HepG2 (cell line): ENCODE data around the gene IFRD1. TPM values are rescaled to one million over a fixed set of nuclear protein-coding genes. Genes with fewer than 3 reads are reported as not detected.
A peak's percentile ranks its signal among the peaks of the same experiment; 100 is the strongest.

ENCODE experiments used
- ATAC-seq: fragments of 200-7000 bp; cut with Tn5 transposase; 3 replicates; pipeline ENCODE4 v1.9.1; 2020; ENCODE audit warnings: mild to moderate bottlenecking, moderate library complexity
- BruUV-seq: library from RNA; stranded (reverse); fragments of 400-500 nt; replicated peaks from 2 replicates; lab custom pipeline; 2021; lab: Mats Ljungman, UMichigan
- CTCF ChIA-PET: fragments of 300-600 bp; formaldehyde crosslinking; extraction: SDS; loops from one replicate; lab custom pipeline; 2021; ENCODE audit warnings: low total read pairs, inconsistent platforms, low intra/inter-chr PET ratio; lab: Yijun Ruan, JAX
- POLR2A ChIA-PET: fragments of 350-600 bp; sonication (Branson Sonifier 250); formaldehyde crosslinking; loops from one replicate; lab custom pipeline; 2020; ENCODE audit warnings: antibody characterized with exemption, inconsistent platforms; lab: Yijun Ruan, JAX
- DNase-seq: peaks from one replicate; pipeline ENCODE4 v3.0.0-alpha.2; 2015; ENCODE audit warnings: low spot score
- FAIRE-seq: peaks from 3 replicates; lab custom pipeline; 2011; peaks lifted over from hg19 to GRCh38; lab: Jason Lieb, UNC
- H2AFZ ChIP-seq: one replicate; pipeline ENCODE4 v1.6.1; 2011; ENCODE audit warnings: low read length, inconsistent platforms
- H3K27ac ChIP-seq: fragments of 300-600 bp; 3 replicates; pipeline ENCODE4 v1.8.0; 2011; ENCODE audit warnings: mixed run types, mild to moderate bottlenecking, mixed read lengths, low read length, inconsistent platforms; ENCODE audit not compliant: insufficient read depth; ENCODE audit errors: extremely low read length
- H3K27me3 ChIP-seq, 2 experiments: fragments of 200-600 bp in 1 of 2; 2 replicates in 1 of 2; 3 replicates in 1 of 2; pipeline versions ENCODE4 v1.6.0 to v1.8.0; 2011; ENCODE audit warnings: low read length in 2 of 2, mild to moderate bottlenecking in 2 of 2, moderate library complexity in 2 of 2, inconsistent platforms in 1 of 2; ENCODE audit not compliant: insufficient read depth in 2 of 2, control insufficient read depth in 1 of 2
- H3K36me3 ChIP-seq, 2 experiments: fragments of 200-600 bp in 1 of 2; replicated peaks in 1 of 2; 2 replicates in 1 of 2; 3 replicates in 1 of 2; pipeline versions ENCODE4 v1.5.1 to v1.8.0; 2011; ENCODE audit warnings: low read length in 2 of 2, inconsistent platforms in 1 of 2; ENCODE audit not compliant: insufficient read depth in 2 of 2, control insufficient read depth in 1 of 2
- H3K4me1 ChIP-seq: 2 replicates; pipeline ENCODE4 v1.5.1; 2012; ENCODE audit warnings: low read length, inconsistent platforms; ENCODE audit not compliant: insufficient read depth
- H3K4me2 ChIP-seq: 2 replicates; pipeline ENCODE4 v1.6.0; 2011; ENCODE audit warnings: low read depth, low read length, inconsistent platforms
- H3K4me3 ChIP-seq, 3 experiments: fragments of 200-600 bp in 1 of 3; sonication (generic), shearing (Covaris generic) in 1 of 3; replicated peaks in 1 of 3; 2 replicates each; pipeline ENCODE4 v1.5.1; 2011 to 2016; ENCODE audit warnings: low read length in 3 of 3, inconsistent platforms in 2 of 3, low read depth in 2 of 3, mild to moderate bottlenecking in 2 of 3, control low read depth in 1 of 3, mixed read lengths in 1 of 3; ENCODE audit not compliant: insufficient read depth in 1 of 3
- H3K79me2 ChIP-seq: one replicate; pipeline ENCODE4 v1.6.1; 2011; ENCODE audit warnings: low read length, inconsistent platforms; ENCODE audit not compliant: insufficient read depth
- H3K9ac ChIP-seq: 2 replicates; pipeline ENCODE4 v1.6.0; 2011; ENCODE audit warnings: mild to moderate bottlenecking, low read depth, low read length, inconsistent platforms; ENCODE audit not compliant: insufficient read depth
- H3K9me3 ChIP-seq: 2 replicates; pipeline ENCODE4 v1.5.1; 2012; ENCODE audit warnings: mild to moderate bottlenecking, low read length
- H4K20me1 ChIP-seq: 2 replicates; pipeline ENCODE4 v1.6.0; 2011; ENCODE audit warnings: inconsistent platforms, mild to moderate bottlenecking, low read length, moderate library complexity; ENCODE audit not compliant: insufficient read depth
- AHDC1 ChIP-seq: sonication (generic); formaldehyde crosslinking; IDR thresholded peaks from 2 replicates; pipeline ENCODE4 v1.5.1; 2020; ENCODE audit warnings: mild to moderate bottlenecking, missing genetic modification reagents, borderline replicate concordance
- ATF7-NPFF ChIP-seq: sonication (generic); formaldehyde crosslinking; IDR thresholded peaks from 2 replicates; pipeline ENCODE4 v1.8.1; 2023; ENCODE audit warnings: mild to moderate bottlenecking, low read depth, missing genetic modification reagents, moderate library complexity
- HBP1 ChIP-seq: IDR thresholded peaks from 2 replicates; pipeline ENCODE4 v1.6.1; 2016; ENCODE audit warnings: low read depth, control low read depth
- NFE2L1 ChIP-seq: sonication (generic); formaldehyde crosslinking; IDR thresholded peaks from 2 replicates; pipeline ENCODE4 v1.4.0; 2020; ENCODE audit warnings: missing genetic modification reagents, mild to moderate bottlenecking, borderline replicate concordance
- TFDP2 ChIP-seq: sonication (generic); formaldehyde crosslinking; IDR thresholded peaks from 2 replicates; pipeline ENCODE4 v1.4.0; 2020; ENCODE audit warnings: missing genetic modification reagents
- THYN1 ChIP-seq: sonication (generic); formaldehyde crosslinking; IDR thresholded peaks from 2 replicates; pipeline ENCODE4 v1.8.1; 2023; ENCODE audit warnings: low read depth, mild to moderate bottlenecking, moderate library complexity, missing genetic modification reagents, borderline replicate concordance
- ZC3H13 ChIP-seq: sonication (generic); formaldehyde crosslinking; IDR thresholded peaks from 2 replicates; pipeline ENCODE4 v1.8.1; 2023; ENCODE audit warnings: mild to moderate bottlenecking, missing genetic modification reagents, moderate library complexity
- ZNF232 ChIP-seq: sonication (generic); formaldehyde crosslinking; IDR thresholded peaks from 2 replicates; pipeline ENCODE4 v1.4.0; 2020; ENCODE audit warnings: missing genetic modification reagents, borderline replicate concordance
- ZNF280B ChIP-seq: sonication (generic); formaldehyde crosslinking; IDR thresholded peaks from 2 replicates; pipeline ENCODE4 v1.5.0; 2020; ENCODE audit warnings: missing genetic modification reagents, mild to moderate bottlenecking, borderline replicate concordance
- ZNF33B ChIP-seq: sonication (generic); formaldehyde crosslinking; IDR thresholded peaks from 2 replicates; pipeline ENCODE4 v1.5.1; 2020; ENCODE audit warnings: mild to moderate bottlenecking, missing genetic modification reagents
- ZSCAN25 ChIP-seq: sonication (generic); formaldehyde crosslinking; IDR thresholded peaks from 2 replicates; pipeline ENCODE4 v1.8.0; 2022; ENCODE audit warnings: mild to moderate bottlenecking, missing genetic modification reagents
- WGBS: methylation state at CpG from one replicate; pipeline ENCODE4 v1.1.6; 2017; ENCODE audit warnings: low lambda C conversion rate; 5-methylcytosine and 5-hydroxymethylcytosine counted together
- in situ Hi-C: cut with HindIII; loops from 2 replicates; pipeline ENCODE4 v1.10.0; 2017; ENCODE audit warnings: low pct_unique_long_range_greater_than_20kb; ENCODE audit not compliant: extremely low pct_ligation_motif_present
- intact Hi-C: fragments of 100-400 bp; cut with micrococcal nuclease; formaldehyde crosslinking; loops from one replicate; pipeline ENCODE4 v1.10.0; 2022; ENCODE audit not compliant: unreplicated experiment
- polyA plus RNA-seq, 8 experiments: library from polyadenylated mRNA; depleted of rRNA in 3 of 8; stranded (reverse) in 7 of 8; unstranded in 1 of 8; fragments of >200 nt; fragmentation: Illumina TruSeq in 4 of 8; extraction: Trizol in 4 of 8; gene quantifications; 2 replicates each; pipeline versions ENCODE4 v1.2.1 to v1.2.3, GENCODE V29; 2011 to 2016; ENCODE audit warnings: low read depth in 4 of 8, missing spikeins in 1 of 8, mixed read lengths in 1 of 8; ENCODE audit not compliant: insufficient read depth in 1 of 8
- total RNA-seq, 5 experiments: library from RNA; depleted of rRNA; stranded (reverse); fragments of >200 nt; fragmentation: Illumina TruSeq; extraction: Trizol; gene quantifications; 2 replicates each; pipeline ENCODE4 v1.2.3, GENCODE V29; 2016; ENCODE audit warnings: low read depth in 1 of 5
- TF ChIP-seq, protein P1 (sequence below): sonication (generic); formaldehyde crosslinking; IDR thresholded peaks from 2 replicates; pipeline ENCODE4 v1.5.1; 2020; ENCODE audit warnings: missing genetic modification reagents, mild to moderate bottlenecking, borderline replicate concordance

IFRD1 gene
- total and polyA plus RNA-seq, 2 of the 13 experiments (the other 11 are each of a cell fraction or from before 2014, with no cell fraction given) = 50.9 to 55.5 TPM

GRCh38 chr7:112423987-112424386, 26.3 kb upstream of the IFRD1 start:
- no peak for FAIRE-seq
- DNase-seq = no peak
- no peak overlapping the region for H2AFZ ChIP-seq
- no peak overlapping the region for H3K4me2 ChIP-seq
- ChIA-PET POLR2A (interaction anchor here (4.9 kb wide), 1 partner anchor 27 kb away, joined by 64 read pairs; the partner anchor contains the start of gene IFRD1), CTCF (no interaction called here)
- BruUV-seq = no TSS peak
- H3K4me1 ChIP-seq = peaks cover 65% of the 10 kb centered on the region
- no peaks in the 10 kb centered on the region for H3K27me3 ChIP-seq
- WGBS = 100% methylated on average over 2 of the region's 2 CpGs
- peak overlapping the region; percentile 63 for H3K27ac ChIP-seq
- no peaks in the 10 kb centered on the region for H3K36me3 ChIP-seq
- no peak overlapping the region for H3K9ac ChIP-seq
- intact Hi-C loops = loop anchor here (2.0 kb wide), 1 partner anchor 21 kb away; no protein-coding TSS in a partner anchor
- H3K4me3 ChIP-seq = no peak overlapping the region
- in situ Hi-C loops = no loop called here
- ATAC-seq = no peak
- no peaks in the 10 kb centered on the region for H3K9me3 ChIP-seq
- H4K20me1 ChIP-seq = no peaks in the 10 kb centered on the region
- H3K79me2 ChIP-seq = no peaks in the 10 kb centered on the region
- no peak for TF ChIP-seq NFE2L1 (CRISPR knock-in tag)
- TF ChIP-seq, protein P1, sequence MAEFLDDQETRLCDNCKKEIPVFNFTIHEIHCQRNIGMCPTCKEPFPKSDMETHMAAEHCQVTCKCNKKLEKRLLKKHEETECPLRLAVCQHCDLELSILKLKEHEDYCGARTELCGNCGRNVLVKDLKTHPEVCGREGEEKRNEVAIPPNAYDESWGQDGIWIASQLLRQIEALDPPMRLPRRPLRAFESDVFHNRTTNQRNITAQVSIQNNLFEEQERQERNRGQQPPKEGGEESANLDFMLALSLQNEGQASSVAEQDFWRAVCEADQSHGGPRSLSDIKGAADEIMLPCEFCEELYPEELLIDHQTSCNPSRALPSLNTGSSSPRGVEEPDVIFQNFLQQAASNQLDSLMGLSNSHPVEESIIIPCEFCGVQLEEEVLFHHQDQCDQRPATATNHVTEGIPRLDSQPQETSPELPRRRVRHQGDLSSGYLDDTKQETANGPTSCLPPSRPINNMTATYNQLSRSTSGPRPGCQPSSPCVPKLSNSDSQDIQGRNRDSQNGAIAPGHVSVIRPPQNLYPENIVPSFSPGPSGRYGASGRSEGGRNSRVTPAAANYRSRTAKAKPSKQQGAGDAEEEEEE (CRISPR knock-in tag) = no peak
- TF ChIP-seq HBP1 (CRISPR knock-in tag) = no peak
- TF ChIP-seq ZNF280B = no peak
- no peak for TF ChIP-seq THYN1
- no peak for TF ChIP-seq ZNF232 (CRISPR knock-in tag)
- no peak for TF ChIP-seq ZNF33B (CRISPR knock-in tag)
- no peak for TF ChIP-seq ZC3H13 (CRISPR knock-in tag)
- no peak for TF ChIP-seq ATF7-NPFF
- TF ChIP-seq ZSCAN25 (CRISPR knock-in tag) = no peak
- no peak for TF ChIP-seq AHDC1
- TF ChIP-seq TFDP2 (CRISPR knock-in tag) = no peak
